BLaER1 (cell line): ENCODE measurements around the gene TPCN1.
"Not testable (repeated sequence)": the region's sequence is repeated elsewhere in the genome, so short reads cannot be mapped to it uniquely, and the experiment has no call there.

Experiments used
- H3K27ac ChIP-seq: shearing (Covaris generic); formaldehyde crosslinking; 2 replicates; pipeline ENCODE4 v1.8.1; 2022
- H3K27me3 ChIP-seq: shearing (Covaris generic); formaldehyde crosslinking; 2 replicates; pipeline ENCODE4 v1.8.1; 2022
- H3K36me3 ChIP-seq: shearing (Covaris generic); formaldehyde crosslinking; 2 replicates; pipeline ENCODE4 v1.8.1; 2022
- H3K4me1 ChIP-seq: shearing (Covaris generic); formaldehyde crosslinking; 2 replicates; pipeline ENCODE4 v1.8.1; 2022
- H3K4me2 ChIP-seq: shearing (Covaris generic); formaldehyde crosslinking; 2 replicates; pipeline ENCODE4 v1.8.1; 2022
- H3K4me3 ChIP-seq: shearing (Covaris generic); formaldehyde crosslinking; 2 replicates; pipeline ENCODE4 v1.8.1; 2022
- H3K9ac ChIP-seq: shearing (Covaris generic); formaldehyde crosslinking; 2 replicates; pipeline ENCODE4 v1.8.1; 2022
- H3K9me3 ChIP-seq: shearing (Covaris generic); formaldehyde crosslinking; 2 replicates; pipeline ENCODE4 v1.8.1; 2022
- H4K20me1 ChIP-seq: shearing (Covaris generic); formaldehyde crosslinking; 2 replicates; pipeline ENCODE4 v1.8.1; 2022
- Cebpa-rat ChIP-seq: shearing (Covaris generic); IDR thresholded peaks from 2 replicates; pipeline ENCODE4 v1.8.1; 2022

Gene TPCN1

DNA sequence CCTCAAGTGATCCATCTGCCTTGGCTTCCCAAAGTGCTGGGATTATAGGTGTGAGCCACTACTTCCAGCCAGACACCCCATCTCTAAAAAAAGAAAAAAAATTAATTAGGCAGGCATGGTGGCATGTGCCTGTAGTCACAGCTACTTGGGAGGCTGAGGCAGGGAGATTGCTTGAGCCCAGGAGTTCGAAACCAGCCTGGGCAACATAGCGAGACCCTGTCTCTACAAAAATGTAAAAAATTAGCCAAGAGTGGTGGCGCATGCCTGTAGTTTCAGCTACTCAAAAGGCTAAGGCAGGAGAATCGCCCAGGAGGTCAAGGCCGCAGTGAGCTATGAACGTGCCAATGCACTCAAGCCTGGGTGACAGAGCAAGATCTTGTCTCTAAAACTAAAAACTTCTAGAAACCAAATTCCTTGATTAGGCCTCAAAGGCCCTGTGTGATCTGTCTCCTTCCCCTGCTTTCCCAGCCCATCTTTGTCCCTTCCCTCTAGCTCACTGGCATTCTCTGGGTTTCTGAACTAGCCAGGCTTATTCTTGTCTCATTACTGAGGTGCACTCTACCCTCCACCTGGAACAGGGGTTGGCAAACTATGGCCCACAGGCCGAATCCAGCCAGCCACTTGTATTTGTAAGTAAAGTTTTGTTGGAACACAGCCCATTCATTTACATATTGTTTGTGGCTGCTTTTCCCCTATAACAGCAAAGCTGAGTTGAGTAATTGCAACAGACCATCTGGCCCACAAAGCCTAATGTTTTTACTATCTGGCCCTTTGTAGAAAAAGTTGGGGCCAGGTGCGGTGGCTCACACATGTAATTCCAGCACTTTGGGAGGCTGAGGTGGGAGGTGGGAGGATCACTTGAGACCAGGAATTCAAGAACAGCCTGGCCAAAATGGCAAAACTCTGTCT, 17.2 kb upstream of the TPCN1 start:
- Histone ChIP-seq H3K4me2 (no peak overlapping the region), H3K36me3 (no peaks in the 10 kb centered on the region), H3K9me3 (no peaks in the 10 kb centered on the region), H3K27ac (no peak overlapping the region), H3K4me1 (peaks cover 29% of the 10 kb centered on the region), H3K4me3 (no peak overlapping the region), H3K27me3 (peaks cover 47% of the 10 kb centered on the region), H3K9ac (no peak overlapping the region), H4K20me1 (peaks cover 53% of the 10 kb centered on the region)
- no peak for TF ChIP-seq Cebpa-rat

DNA sequence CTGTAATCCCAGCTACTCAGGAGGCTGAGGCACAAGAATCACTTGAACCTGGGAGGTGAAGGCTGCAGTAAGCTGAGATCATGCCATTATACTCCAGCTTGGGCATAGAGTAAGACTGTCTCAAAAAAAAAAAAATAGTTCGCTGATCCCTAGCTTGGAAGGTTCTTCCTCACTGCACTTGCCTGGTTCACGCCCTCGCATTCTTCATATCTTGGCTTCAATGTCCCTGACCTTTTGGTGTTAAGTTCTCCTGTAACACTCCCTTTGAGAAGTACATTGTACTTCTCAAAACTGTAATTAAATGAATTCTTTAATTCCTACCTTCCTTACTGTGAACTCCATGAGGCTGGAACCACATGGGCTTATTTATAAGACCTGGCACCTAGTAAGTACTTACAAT, 16.5 kb upstream of the TPCN1 start:
- Histone ChIP-seq H3K4me3 (no peak overlapping the region), H3K4me2 (no peak overlapping the region), H4K20me1 (peaks cover 57% of the 10 kb centered on the region), H3K4me1 (peaks cover 36% of the 10 kb centered on the region), H3K36me3 (no peaks in the 10 kb centered on the region), H3K9me3 (no peaks in the 10 kb centered on the region), H3K9ac (no peak overlapping the region), H3K27me3 (peaks cover 53% of the 10 kb centered on the region), H3K27ac (no peak overlapping the region)
- no peak for TF ChIP-seq Cebpa-rat

DNA sequence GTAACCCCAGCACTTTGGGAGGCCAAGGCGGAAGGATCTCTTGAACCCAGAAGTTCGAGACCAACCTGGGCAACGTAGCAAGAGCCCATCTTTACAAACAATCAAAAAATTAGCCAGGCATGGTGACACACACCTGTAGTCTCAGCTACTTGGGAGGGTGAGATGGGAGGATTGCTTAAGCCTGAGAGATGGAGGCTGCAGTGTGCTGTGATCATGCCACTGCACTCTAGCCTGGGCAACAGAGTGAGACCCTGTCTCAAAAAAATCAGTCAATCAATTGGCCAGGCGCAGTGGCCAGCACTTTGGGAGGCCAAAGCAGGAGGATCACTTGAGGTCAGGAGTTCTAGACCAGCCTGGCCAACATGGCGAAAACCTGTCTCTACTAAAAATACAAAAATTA, 14.5 kb upstream of the TPCN1 start:
- H3K27ac ChIP-seq, H3K36me3 ChIP-seq, H3K4me3 ChIP-seq, H3K9me3 ChIP-seq, H3K9ac ChIP-seq: not testable (repeated sequence)
- Histone ChIP-seq H3K4me2 (peak overlapping the region; percentile 89), H4K20me1 (peaks cover 69% of the 10 kb centered on the region), H3K27me3 (peaks cover 64% of the 10 kb centered on the region), H3K4me1 (peaks cover 42% of the 10 kb centered on the region)

DNA sequence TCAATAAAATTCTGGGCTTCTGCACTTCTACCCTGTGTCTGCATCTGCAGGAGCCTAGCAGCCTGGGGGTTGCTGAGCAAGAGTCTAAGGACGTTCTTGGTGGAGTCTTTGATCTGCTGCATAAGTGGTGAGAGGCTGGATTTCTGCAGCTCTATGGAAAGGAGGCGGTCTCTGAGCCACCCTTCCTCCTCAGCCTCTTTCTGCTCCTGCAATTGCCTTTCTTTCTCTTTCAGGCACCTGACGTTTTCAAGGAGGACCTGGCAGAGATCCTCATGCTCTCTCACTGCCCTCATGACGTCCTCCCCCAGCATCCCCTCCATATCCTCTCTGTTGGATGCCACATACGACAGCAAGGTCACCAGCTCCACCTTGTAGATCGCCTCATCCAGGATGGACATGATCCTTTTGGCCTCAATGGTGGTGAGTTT, 13.6 kb upstream of the TPCN1 start:
- Histone ChIP-seq H3K27ac (peak overlapping the region; percentile 72), H3K27me3 (peaks cover 68% of the 10 kb centered on the region), H3K4me3 (no peak overlapping the region), H3K4me1 (peaks cover 42% of the 10 kb centered on the region), H3K9ac (peak overlapping the region; percentile 13; the same call in 1 of the 2 replicates), H3K4me2 (peak overlapping the region; percentile 89), H4K20me1 (peaks cover 68% of the 10 kb centered on the region), H3K36me3 (no peaks in the 10 kb centered on the region), H3K9me3 (no peaks in the 10 kb centered on the region)
- TF ChIP-seq Cebpa-rat, result no peak

DNA sequence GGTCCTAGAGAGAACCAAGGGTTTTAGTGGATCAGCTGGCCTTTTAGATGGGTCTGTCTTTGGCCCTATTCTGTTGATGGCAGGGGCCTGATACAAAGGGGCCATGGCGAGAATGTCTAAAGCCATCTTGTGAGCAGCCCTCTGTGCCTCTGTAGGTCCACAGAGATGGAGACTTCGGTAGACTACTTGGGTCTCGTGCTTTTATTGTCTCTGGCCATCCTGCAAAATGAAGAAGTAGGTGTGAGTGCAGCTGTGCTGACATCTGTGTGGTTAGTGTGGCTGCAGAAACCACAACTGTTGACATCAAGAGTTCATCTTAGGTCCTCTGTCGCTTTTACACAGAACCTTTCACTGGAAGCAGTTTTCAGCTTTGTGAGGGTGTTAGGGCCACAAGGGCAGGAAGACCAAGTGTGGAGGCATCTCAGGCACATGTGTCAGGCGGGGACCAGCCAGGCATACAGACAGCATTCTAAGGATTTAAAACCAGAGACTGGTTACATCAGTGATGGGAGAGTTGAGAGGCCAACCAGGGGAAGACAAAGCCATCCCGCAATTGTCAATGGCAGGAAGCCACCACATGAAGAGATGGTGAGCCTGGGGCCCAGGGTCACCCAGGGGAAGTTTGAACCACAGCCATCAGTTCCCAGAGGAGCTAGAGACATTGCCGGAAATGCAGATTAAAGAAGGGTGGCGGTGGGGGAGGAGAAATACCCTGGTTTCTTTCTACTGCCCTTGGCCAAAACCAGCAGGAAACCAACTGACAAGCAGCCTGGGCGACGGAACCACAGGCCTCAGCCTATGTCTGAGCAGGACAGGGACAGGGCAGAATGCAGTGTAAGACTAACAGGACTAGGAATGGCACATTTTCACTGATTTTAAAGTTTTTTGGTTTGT, 13.0 kb upstream of the TPCN1 start:
- H3K4me3 ChIP-seq, result no peak overlapping the region
- peak; percentile 47; the same call in 1 of the 2 replicates for TF ChIP-seq Cebpa-rat
- no peaks in the 10 kb centered on the region for H3K9me3 ChIP-seq
- peak overlapping the region; percentile 13; the same call in 1 of the 2 replicates for H3K9ac ChIP-seq
- peaks cover 74% of the 10 kb centered on the region for H3K27me3 ChIP-seq
- H3K4me2 ChIP-seq, result peak overlapping the region; percentile 89
- H3K27ac ChIP-seq, result peak overlapping the region; percentile 72
- H4K20me1 ChIP-seq, result peaks cover 67% of the 10 kb centered on the region
- peaks cover 42% of the 10 kb centered on the region for H3K4me1 ChIP-seq
- H3K36me3 ChIP-seq, result no peaks in the 10 kb centered on the region

DNA sequence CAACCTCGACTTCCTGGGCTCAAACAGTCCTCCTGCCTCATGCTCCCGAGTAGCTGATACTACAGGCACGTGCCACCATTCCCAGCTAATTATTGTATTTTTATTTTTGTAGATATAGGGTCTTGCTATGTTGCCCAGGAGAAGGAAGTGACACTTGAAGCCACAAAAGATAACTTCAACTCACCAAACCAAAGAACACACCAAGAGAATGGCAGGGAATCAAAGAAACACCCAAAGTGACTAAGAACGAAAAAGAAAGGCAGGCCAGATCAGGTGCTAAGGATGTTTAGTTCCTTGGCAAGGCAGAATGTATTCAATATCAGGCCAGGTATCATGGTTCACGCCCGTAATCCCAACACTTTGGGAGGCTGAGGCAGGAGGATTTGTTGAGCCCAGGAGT, 10.1 kb upstream of the TPCN1 start:
- Histone ChIP-seq H3K4me1 (peaks cover 41% of the 10 kb centered on the region), H3K4me2 (no peak overlapping the region), H3K9ac (no peak overlapping the region), H4K20me1 (peaks cover 82% of the 10 kb centered on the region), H3K27me3 (peaks cover 84% of the 10 kb centered on the region), H3K36me3 (no peaks in the 10 kb centered on the region), H3K4me3 (no peak overlapping the region), H3K9me3 (no peaks in the 10 kb centered on the region), H3K27ac (no peak overlapping the region)
- TF ChIP-seq Cebpa-rat, result no peak

DNA sequence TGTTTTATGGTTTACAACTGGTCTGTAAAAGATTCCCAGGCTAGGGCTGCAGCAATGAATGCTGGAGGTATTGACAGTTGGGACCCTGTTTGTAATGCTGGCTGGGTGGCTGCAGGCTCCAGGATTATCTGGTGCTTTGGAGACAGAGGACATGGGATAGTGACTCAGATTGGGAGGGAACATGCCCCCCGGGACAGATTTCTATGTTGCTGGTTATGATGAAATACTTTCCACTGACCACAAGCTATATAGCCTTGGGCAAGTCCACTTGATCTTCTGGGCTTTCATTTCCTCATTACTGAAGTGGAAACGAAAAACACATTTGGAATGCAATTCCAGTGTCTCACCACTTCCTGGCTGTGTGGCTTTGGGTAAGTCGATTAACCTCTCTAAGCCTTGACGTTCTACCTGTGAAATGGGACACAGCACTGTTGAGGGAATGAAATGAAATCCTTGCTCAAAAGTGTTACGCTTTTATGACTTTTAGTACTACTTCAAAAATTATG, 6.3 kb upstream of the TPCN1 start:
- Histone ChIP-seq H3K36me3 (no peaks in the 10 kb centered on the region), H3K9me3 (no peaks in the 10 kb centered on the region), H3K9ac (no peak overlapping the region), H4K20me1 (peaks cover 59% of the 10 kb centered on the region; the same call in 1 of the 2 replicates), H3K4me2 (no peak overlapping the region), H3K4me3 (no peak overlapping the region), H3K27me3 (peaks cover 93% of the 10 kb centered on the region), H3K27ac (no peak overlapping the region), H3K4me1 (peaks cover 21% of the 10 kb centered on the region)
- TF ChIP-seq Cebpa-rat, result peak; percentile 66

DNA sequence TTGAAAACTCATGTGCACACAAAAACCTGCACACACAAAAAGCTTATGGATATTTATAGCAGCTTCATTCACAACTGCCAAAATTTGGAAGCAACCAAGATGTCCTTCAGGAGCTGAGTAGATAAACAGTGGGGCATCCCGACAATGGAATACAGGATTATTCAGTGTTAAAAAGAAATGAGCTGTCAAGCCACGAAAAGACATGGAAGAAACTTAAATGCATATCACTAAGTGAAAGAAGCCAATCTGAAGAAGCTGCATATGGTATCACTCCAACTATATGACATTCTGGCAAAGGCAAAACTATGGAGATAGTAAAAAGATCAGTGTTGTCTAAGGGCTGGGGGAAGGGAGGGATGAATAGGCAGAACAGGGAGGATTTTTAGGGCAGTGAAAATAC, 5.2 kb upstream of the TPCN1 start:
- TF ChIP-seq Cebpa-rat, result no peak
- peaks cover 50% of the 10 kb centered on the region; the same call in 1 of the 2 replicates for H4K20me1 ChIP-seq
- H3K9ac ChIP-seq, result no peak overlapping the region
- no peaks in the 10 kb centered on the region for H3K9me3 ChIP-seq
- no peaks in the 10 kb centered on the region for H3K36me3 ChIP-seq
- peaks cover 21% of the 10 kb centered on the region for H3K4me1 ChIP-seq
- H3K27ac ChIP-seq, result no peak overlapping the region
- no peak overlapping the region for H3K4me3 ChIP-seq
- H3K27me3 ChIP-seq, result peaks cover 82% of the 10 kb centered on the region
- no peak overlapping the region for H3K4me2 ChIP-seq

DNA sequence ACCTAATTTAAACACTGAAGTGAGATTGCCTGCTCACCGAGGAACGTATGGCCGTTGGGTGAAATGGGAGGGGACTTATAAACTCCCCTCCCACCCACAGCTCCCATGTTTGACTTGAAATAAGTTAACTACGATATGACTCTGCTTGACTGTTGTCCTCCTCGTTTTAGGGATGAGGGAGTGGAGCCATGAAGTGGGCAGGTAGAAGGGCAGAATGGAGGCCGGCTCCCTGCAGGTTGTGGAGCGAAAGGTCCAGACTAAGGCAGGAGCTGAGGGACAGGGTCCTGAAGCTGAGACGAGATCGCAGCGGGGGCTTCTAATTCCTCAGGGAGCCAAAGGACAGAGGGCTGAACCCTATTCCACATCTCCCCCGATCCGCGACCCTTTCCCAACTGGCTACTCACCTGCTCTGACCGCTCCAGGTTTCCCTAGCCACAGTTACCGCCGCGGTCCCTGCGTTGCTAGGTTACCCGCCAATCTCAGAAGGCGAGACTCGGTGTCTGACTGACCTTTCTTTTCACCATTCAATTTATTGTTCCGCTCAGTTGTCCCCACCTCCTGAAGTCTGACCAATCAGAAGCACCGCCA, 577 bp upstream of the TPCN1 start:
- Histone ChIP-seq H3K9me3 (no peaks in the 10 kb centered on the region), H4K20me1 (peaks cover 27% of the 10 kb centered on the region; the same call in 1 of the 2 replicates), H3K27me3 (peaks cover 75% of the 10 kb centered on the region), H3K4me3 (peak overlapping the region; percentile 64), H3K27ac (no peak overlapping the region), H3K9ac (no peak overlapping the region; the same call in 1 of the 2 replicates), H3K4me2 (peak overlapping the region; percentile 97), H3K4me1 (peaks cover 56% of the 10 kb centered on the region), H3K36me3 (no peaks in the 10 kb centered on the region)
- no peak for TF ChIP-seq Cebpa-rat
